SKM-1 (cell line): Measurements from ENCODE around the gene MOB3A.

ENCODE experiments used
- DNase-seq: peaks from one replicate; lab custom pipeline; 2025; ENCODE audit not compliant: unreplicated experiment; lab: John Stamatoyannopoulos, UW

MOB3A gene

GRCh38 chr19:2081873-2082810 lies 14.0 kb downstream of the MOB3A start:
- no peak for DNase-seq

- no peak for DNase-seq
Measured at GRCh38 chr19:2080336-2080988, 15.7 kb downstream of the MOB3A start.

- no peak for DNase-seq
Measured at GRCh38 chr19:2079865-2080301, 16.2 kb downstream of the MOB3A start.

GRCh38 chr19:2079076-2079864 lies 16.9 kb downstream of the MOB3A start:
- no peak for DNase-seq

- no peak for DNase-seq
Measured at GRCh38 chr19:2077833-2078619, 18.1 kb downstream of the MOB3A start.

GRCh38 chr19:2077398-2077797 lies 18.7 kb downstream of the MOB3A start:
- no peak for DNase-seq

GRCh38 chr19:2076526-2076944 lies 19.6 kb downstream of the MOB3A start:
- DNase-seq: no peak

- DNase-seq: no peak
Measured at GRCh38 chr19:2072757-2073551, 23.2 kb downstream of the MOB3A start.

GRCh38 chr19:2070986-2071673 lies 25.0 kb downstream of the MOB3A start:
- DNase-seq: no peak

GRCh38 chr19:2070436-2070827 lies 25.7 kb downstream of the MOB3A start:
- DNase-seq: no peak

GRCh38 chr19:2064788-2065524 lies 31.2 kb downstream of the MOB3A start:
- no peak for DNase-seq

- no peak for DNase-seq
Measured at GRCh38 chr19:2064395-2064787, 31.7 kb downstream of the MOB3A start.

GRCh38 chr19:2063824-2064223 lies 32.3 kb downstream of the MOB3A start:
- DNase-seq: no peak

GRCh38 chr19:2062770-2063169 lies 33.4 kb downstream of the MOB3A start:
- no peak for DNase-seq

- no peak for DNase-seq
Measured at GRCh38 chr19:2062389-2062729, 33.8 kb downstream of the MOB3A start.

- DNase-seq: peak; percentile 75
Measured at GRCh38 chr19:2061495-2062388, 34.4 kb downstream of the MOB3A start.

- DNase-seq: no peak
Measured at GRCh38 chr19:2060884-2061494, 35.1 kb downstream of the MOB3A start.
